NCI-H524 treated with DMSO at 0.1 percent for 48 hours (cell line): Measurements from ENCODE around the gene FXYD7.
"Not testable (repeated sequence)": the region's sequence is repeated elsewhere in the genome, so short reads cannot be mapped to it uniquely, and the experiment has no call there.

Source experiments
- DNase-seq: peaks from one replicate; lab custom pipeline; 2025; lab: John Stamatoyannopoulos, UW

The FXYD7 gene

DNA sequence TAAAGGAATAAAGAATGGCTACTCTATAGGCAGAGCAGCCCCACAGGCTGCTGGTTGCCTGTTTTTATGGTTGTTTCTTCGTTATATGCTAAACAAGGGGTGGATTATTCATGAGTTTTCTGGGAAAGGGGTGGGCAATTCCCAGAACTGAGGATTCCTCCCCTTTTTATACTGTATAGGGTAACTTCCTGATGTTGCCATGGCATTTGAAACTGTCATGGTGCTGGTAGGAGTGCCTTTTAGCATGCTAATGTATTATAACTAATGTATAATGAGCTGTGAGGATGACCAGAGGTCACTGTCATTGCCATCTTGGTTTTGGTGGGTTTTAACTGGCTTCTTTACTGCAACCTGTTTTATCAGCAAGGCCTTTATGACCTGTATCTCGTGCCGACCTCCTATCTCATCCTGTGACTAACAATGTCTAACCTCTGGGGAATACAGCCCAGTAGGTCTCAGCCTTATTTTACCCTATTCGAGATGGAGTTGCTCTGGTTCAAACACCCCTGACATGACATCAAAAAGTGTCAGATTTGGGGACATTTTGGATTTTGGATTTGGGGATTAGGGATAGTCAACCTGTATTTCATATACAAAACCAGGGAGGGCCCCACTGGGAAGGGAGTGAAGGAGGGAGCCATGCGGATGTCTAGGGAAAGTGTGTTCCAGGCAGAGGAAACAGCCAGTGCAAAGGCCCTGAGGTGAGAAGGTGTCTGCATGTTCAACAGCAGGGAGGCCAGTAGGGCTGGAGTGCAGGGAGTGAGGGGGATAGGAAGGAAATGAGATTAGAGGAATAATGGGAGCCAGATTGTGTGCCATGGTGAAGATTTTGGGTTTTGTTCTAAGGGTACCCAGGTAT, 22.4 kb downstream of the FXYD7 start:
- no peak for DNase-seq

DNA sequence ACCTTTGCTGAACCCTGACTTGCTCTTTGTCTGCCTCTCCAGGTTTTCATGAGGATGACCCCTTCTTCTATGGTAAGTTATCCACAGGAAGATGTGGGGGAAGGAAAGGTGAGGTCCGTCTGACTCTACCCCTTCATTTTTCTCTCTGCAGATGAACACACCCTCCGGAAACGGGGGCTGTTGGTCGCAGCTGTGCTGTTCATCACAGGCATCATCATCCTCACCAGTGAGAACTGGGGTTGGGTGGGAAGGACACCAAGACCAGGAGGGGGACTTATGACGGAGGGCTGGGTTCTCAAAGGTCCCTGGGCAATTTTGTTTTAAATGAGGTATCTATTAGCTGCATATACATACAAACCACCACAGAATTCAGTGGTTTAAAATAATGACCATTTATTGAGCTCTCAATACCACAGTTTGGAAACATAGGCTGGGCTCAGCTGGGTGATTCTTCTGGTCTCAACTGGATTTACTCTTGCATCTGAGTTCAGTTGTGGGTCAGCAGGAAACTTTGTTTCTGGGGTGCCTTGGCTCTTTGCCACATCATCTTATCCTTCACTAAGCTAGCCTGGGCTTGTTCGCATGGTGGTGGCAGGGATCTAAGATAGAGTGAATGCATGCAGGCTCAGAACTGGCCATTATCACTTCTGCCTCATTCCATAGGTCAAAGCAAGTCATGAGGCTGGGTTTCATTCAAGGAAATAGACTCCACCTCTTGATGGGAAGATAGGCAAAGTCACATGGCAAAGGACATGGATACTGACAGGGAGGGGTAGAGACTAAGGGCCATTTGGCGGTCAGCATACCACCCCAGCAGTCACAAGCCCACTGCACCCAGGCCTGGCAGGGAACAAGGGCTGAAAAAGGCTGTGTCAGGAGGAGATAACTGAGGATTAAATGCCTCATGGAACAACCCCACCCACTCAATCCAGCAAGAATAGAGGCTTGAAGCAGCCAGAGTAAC, 23.3 kb downstream of the FXYD7 start:
- DNase-seq: no peak

DNA sequence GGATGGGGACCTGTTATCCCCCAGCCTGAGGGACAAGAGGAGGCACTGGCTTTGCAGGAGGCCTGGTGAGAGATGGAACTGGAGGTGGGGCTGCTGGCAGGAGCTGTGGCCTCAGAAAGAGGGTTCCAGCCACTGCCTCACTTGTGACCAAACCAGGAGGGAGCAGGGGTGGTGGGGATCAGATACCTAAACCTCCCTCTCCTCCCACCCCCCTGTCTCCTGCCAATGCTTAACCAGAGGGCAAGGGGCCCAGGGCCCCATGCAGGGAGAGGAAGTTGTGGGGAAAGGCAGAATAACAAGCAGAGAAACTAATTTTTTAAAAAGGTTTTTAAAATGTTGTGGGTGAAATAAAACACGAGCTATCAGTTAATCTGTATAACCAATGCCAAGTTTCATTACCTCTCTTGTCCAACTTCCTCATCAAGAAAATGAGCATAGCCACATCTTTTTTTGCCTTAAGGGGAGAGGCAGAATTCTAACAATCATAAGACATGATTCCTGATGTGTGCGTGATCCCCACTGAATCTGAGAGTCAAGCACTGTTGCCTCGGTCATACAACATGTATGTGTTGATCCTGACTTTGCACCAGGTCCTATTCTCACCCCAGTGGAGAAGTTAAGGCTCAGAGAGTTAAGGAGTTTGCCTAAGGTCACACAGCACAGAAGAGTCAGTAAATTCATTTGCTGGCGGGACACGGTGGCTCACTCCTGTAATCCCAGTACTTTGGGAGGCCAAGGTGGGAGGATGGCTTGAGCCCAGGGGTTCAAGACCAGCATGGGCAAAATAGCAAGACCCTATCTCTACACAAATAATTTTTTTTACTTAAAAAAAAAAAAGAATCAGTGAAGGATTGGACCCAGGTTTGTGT, 24.4 kb downstream of the FXYD7 start:
- no peak for DNase-seq

DNA sequence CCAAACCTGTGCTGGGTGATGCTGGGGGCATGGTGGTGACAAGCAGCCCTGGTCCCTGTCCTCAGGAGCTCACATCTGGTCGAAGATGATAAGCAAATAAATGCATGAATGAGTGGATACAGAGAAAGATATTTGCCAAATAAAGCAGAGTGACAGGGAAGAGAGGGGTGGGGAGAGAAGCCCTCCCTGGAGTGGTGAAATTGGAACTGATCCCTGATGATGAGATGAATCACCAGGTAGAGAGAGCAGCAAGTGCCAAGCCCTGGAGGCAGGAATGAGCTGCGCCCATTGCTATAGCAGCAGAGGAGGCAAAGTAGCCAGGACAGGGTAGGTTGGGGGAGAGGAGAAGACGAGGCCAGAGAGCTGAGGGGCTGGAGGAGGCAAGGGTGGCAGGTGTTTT, 25.1 kb downstream of the FXYD7 start:
- no peak for DNase-seq

- DNase-seq: no peak
Measured at GRCh38 chr19:35169221-35169995, 26.4 kb downstream of the FXYD7 start.

GRCh38 chr19:35170359-35171061, 27.5 kb downstream of the FXYD7 start:
- DNase-seq: no peak

DNA sequence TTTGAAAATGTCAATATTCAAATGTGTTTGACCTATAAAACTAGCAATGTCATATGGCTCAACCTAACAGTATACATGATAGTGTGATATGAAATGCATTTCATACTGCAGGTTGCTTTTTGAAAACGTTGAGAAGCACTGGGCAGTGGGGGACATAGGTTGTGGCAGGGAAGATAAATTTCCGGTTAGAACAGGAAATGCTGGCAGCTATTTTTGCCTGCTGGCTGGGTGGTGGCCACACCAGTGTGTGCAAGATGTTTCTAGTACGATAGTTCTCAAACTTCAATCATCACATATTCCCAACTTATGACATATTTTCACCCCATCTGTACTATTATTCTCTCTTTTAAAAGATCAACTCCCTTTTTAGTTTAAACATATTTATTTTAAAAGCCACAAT, 28.7 kb downstream of the FXYD7 start:
- no peak for DNase-seq

- DNase-seq: no peak
Measured at GRCh38 chr19:35174226-35174625, 31.2 kb downstream of the FXYD7 start.

GRCh38 chr19:35176181-35176570, 33.1 kb downstream of the FXYD7 start:
- DNase-seq: no peak

GRCh38 chr19:35177377-35178274, 34.6 kb downstream of the FXYD7 start:
- no peak for DNase-seq

- DNase-seq: no peak
Measured at GRCh38 chr19:35178701-35179100, 35.6 kb downstream of the FXYD7 start.

DNA sequence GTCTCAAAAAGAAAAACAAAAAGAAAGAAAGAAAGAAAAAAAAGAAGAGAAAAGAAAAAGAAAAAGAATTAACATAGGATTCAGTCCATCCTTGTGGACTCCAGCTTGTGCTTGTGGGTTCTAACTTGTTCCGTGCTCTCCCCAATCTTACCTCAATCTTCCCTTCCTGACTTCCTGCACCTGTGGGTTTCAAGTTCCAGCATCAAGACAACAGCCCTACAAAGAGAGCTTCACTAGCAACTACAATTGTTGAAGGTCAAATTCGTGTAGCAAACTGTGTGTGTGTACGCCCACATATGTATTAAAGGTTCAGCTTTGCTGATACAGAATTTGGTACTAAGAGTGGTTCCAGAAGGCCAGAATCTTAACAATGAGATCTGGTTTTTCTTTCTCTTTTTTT, 36.8 kb downstream of the FXYD7 start:
- DNase-seq: no peak

GRCh38 chr19:35181387-35181786, 38.3 kb downstream of the FXYD7 start:
- no peak for DNase-seq

- DNase-seq: no peak
Measured at GRCh38 chr19:35184267-35184666, 41.2 kb downstream of the FXYD7 start.

- no peak for DNase-seq
Measured at GRCh38 chr19:35184884-35185283, 41.8 kb downstream of the FXYD7 start.

DNA sequence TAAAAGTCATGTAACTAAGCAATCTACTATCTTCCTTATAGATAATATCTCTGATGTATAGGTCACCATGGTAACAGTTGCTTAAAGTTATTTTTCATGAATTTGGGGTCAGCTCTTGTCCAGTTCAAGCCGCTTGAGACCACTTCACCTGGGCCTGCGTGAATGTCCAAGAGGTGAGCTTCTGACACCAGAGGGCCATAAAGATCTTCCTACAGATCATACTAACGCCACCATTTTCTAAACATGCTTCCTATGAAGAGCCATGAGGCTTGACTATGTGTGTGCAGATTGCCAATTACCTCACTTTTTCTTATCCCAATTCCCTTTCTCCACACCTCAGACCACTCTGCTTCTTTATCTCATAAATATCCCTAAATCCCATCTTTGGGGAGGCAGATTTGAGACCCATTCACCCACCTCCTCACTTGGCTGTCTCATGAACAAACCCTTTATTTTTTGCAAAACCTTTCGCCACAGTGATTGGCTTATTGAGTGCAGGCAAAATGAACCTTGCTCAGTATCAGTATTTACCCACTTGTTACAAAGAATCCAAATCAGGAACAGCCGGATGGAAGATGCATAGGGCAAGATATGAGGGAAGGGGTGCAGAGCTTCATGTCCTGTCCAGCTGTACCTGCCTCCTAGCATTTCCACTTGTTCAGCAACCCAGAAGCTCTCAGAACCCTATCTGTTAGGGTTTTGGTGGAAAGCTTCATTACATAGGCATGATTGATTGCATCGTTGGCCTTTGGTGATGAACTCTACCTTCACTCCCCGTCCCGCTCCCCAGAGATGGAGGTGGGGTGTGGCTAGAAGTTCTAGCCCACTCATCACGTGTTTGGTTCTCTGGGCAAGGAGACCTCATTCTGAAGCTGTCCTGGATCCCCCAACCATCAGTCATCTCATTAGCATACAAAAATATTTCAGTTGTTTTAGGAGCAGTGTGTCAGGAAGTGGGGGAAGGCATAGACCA, 51.2 kb downstream of the FXYD7 start:
- DNase-seq: no peak

DNA sequence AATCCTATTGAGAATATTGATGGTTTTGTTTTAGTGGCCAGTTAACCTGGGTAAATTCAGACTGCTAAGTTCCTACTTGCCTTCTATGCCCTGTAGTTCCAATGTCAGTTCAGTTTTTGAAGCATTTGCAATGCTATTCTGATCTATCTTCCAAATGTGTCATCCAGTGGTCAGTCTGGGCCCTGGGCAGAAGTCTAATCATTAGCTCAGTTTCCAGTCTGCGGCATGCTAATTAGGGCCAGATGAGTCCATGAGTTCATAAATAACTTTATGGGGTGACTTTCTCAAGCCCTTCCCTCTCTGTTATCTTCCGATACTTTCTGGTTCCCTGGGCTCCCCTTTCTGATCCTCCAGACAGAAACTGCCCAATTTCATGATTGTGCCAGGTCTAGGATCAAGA, 52.8 kb downstream of the FXYD7 start:
- no peak for DNase-seq

DNA sequence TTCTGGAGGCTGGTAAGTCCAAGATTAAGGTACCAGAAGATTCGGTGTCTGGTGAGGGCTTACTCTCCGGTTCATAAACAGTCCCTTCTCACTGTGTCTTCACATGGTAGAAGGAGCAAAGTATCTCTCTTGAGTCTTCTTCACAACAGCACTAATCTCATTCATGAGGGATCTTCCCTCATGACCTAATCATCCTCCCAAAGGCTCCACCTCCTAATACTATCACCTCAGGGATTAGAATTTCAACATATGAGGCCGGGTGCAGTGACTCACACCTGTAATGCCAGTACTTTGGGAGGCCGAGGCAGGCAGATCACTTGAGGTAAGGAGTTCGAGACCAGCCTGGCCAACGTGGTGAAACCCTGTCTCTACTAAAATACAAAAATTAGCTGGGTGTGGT, 53.8 kb downstream of the FXYD7 start:
- not testable (repeated sequence) for DNase-seq
